DND-41 (cell line): ENCODE results near the gene KANTR.

ENCODE experiments used
- ATAC-seq: fragments of 200-7000 bp; cut with Tn5 transposase; 3 replicates; pipeline ENCODE4 v1.9.1; 2021; ENCODE audit warnings: low read depth; ENCODE audit not compliant: insufficient read depth
- DNase-seq: peaks from one replicate; pipeline ENCODE4 v3.0.0-alpha.2; 2020
- H2AFZ ChIP-seq: 2 replicates; pipeline ENCODE4 v1.6.0; 2012; ENCODE audit warnings: low read depth, low read length
- H3K27ac ChIP-seq: 2 replicates; pipeline ENCODE4 v1.5.1; 2012; ENCODE audit warnings: low read length, inconsistent platforms
- H3K27me3 ChIP-seq: fragments of 200-600 bp; sonication (generic); 2 replicates; pipeline ENCODE4 v1.6.0; 2012; ENCODE audit warnings: low read length, mild to moderate bottlenecking, inconsistent platforms; ENCODE audit not compliant: insufficient read depth, poor library complexity
- H3K36me3 ChIP-seq: 2 replicates; pipeline ENCODE4 v1.5.1; 2012; ENCODE audit warnings: low read length, inconsistent platforms; ENCODE audit not compliant: insufficient read depth
- H3K4me1 ChIP-seq: 2 replicates; pipeline ENCODE4 v1.5.1; 2012; ENCODE audit warnings: mild to moderate bottlenecking, low read length; ENCODE audit not compliant: insufficient read depth
- H3K4me2 ChIP-seq: 2 replicates; pipeline ENCODE4 v1.6.0; 2012; ENCODE audit warnings: mild to moderate bottlenecking, moderate library complexity, low read length, inconsistent platforms; ENCODE audit not compliant: insufficient read depth
- H3K4me3 ChIP-seq, 2 experiments: fragments of 200-600 bp in 1 of 2; shearing (Covaris generic) in 1 of 2; 2 replicates each; pipeline ENCODE4 v1.5.1; 2012 to 2016; ENCODE audit warnings: inconsistent platforms in 2 of 2, low read length in 2 of 2, mild to moderate bottlenecking in 2 of 2, low read depth in 1 of 2, moderate library complexity in 1 of 2
- H3K79me2 ChIP-seq: 2 replicates; pipeline ENCODE4 v1.6.0; 2012; ENCODE audit warnings: low read length, inconsistent platforms; ENCODE audit not compliant: insufficient read depth
- H3K9ac ChIP-seq: 2 replicates; pipeline ENCODE4 v1.6.0; 2012; ENCODE audit warnings: low read depth, mild to moderate bottlenecking, inconsistent platforms, low read length, moderate library complexity
- H3K9me3 ChIP-seq: 2 replicates; pipeline ENCODE4 v1.5.1; 2012; ENCODE audit warnings: low read length, moderate library complexity, mild to moderate bottlenecking, inconsistent platforms; ENCODE audit not compliant: insufficient read depth, severe bottlenecking
- H4K20me1 ChIP-seq: 2 replicates; pipeline ENCODE4 v1.6.0; 2012; ENCODE audit warnings: low read length; ENCODE audit not compliant: insufficient read depth
- CTCF ChIP-seq: IDR thresholded peaks from 2 replicates; pipeline ENCODE4 v1.5.1; 2012; ENCODE audit warnings: borderline replicate concordance, low read length, moderate library complexity, mild to moderate bottlenecking; ENCODE audit not compliant: poor library complexity, severe bottlenecking; ENCODE audit errors: extremely low read depth
- EZH2 ChIP-seq: IDR thresholded peaks from 3 replicates; pipeline ENCODE4 v1.6.1; 2012; ENCODE audit warnings: borderline replicate concordance, low read depth, mild to moderate bottlenecking, moderate library complexity, low read length, inconsistent platforms; ENCODE audit not compliant: severe bottlenecking

The KANTR gene

GRCh38 chrX:53093748-53094581, at the start of gene KANTR:
Gene KANTR (plus strand): TSS chrX:53094142. CDS start chrX:53124273, 30,131 bp downstream.
- TF ChIP-seq CTCF (no peak), EZH2 (no peak)
- ATAC-seq: peak; percentile 85
- peak within 1 kb of the TSS; percentile 98 for H2AFZ ChIP-seq

GRCh38 chrX:53044995-53045394, 48.9 kb upstream of the KANTR start:
- no peaks in the 10 kb centered on the region for H3K27me3 ChIP-seq
- no peaks in the 10 kb centered on the region for H3K4me1 ChIP-seq
- H3K27ac ChIP-seq: no peak overlapping the region
- TF ChIP-seq CTCF (no peak), EZH2 (no peak)
- ATAC-seq: no peak
- H3K9ac ChIP-seq: no peak overlapping the region
- no peaks in the 10 kb centered on the region for H3K79me2 ChIP-seq
- H3K4me3 ChIP-seq: no peak overlapping the region
- no peaks in the 10 kb centered on the region for H3K36me3 ChIP-seq
- H4K20me1 ChIP-seq: no peaks in the 10 kb centered on the region
- no peak overlapping the region for H2AFZ ChIP-seq
- H3K9me3 ChIP-seq: no peaks in the 10 kb centered on the region
- H3K4me2 ChIP-seq: no peak overlapping the region
- no peak for DNase-seq

More at GRCh38 chrX:53093748-53094581, at the start of gene KANTR:
- peaks cover 27% of the 10 kb centered on the region for H3K4me1 ChIP-seq
- DNase-seq: peak; percentile 92
- H3K4me3 ChIP-seq: peak within 1 kb of the TSS; percentile 49 to 78; a peak in 3 of 4 replicates
- peak within 1 kb of the TSS; percentile 99 for H3K27ac ChIP-seq
- peaks cover 24% of the 10 kb centered on the region for H3K79me2 ChIP-seq
- H3K9ac ChIP-seq: peak within 1 kb of the TSS; percentile 69
- H3K9me3 ChIP-seq: no peaks in the 10 kb centered on the region
- no peaks in the 10 kb centered on the region for H3K27me3 ChIP-seq
- no peaks in the 10 kb centered on the region for H4K20me1 ChIP-seq
- H3K36me3 ChIP-seq: peaks cover 5% of the 10 kb centered on the region; the same call in 1 of the 2 replicates
- H3K4me2 ChIP-seq: peak within 1 kb of the TSS; percentile 96

GRCh38 chrX:53047228-53047627, 46.7 kb upstream of the KANTR start:
- Histone ChIP-seq H3K27ac (no peak overlapping the region), H3K27me3 (no peaks in the 10 kb centered on the region), H3K4me1 (no peaks in the 10 kb centered on the region), H3K79me2 (no peaks in the 10 kb centered on the region), H3K36me3 (no peaks in the 10 kb centered on the region), H3K4me2 (no peak overlapping the region), H3K4me3 (no peak overlapping the region), H3K9ac (no peak overlapping the region), H4K20me1 (no peaks in the 10 kb centered on the region), H2AFZ (no peak overlapping the region), H3K9me3 (no peaks in the 10 kb centered on the region)
- ATAC-seq (no peak), DNase-seq (no peak)
- TF ChIP-seq CTCF: peak; percentile 17
- TF ChIP-seq EZH2: no peak
